NB4 (cell line): Measurements from ENCODE around the gene DNAH9.

Source experiments
- POLR2A ChIP-seq: IDR thresholded peaks from 2 replicates; pipeline ENCODE4 v1.6.1; 2011; ENCODE audit warnings: mild to moderate bottlenecking; ENCODE audit not compliant: insufficient read length; ENCODE audit errors: extremely low read depth
- TF ChIP-seq, protein P1 (sequence below): IDR thresholded peaks from one replicate; pipeline ENCODE4 v1.5.1; 2012; ENCODE audit warnings: low read depth, low read length
- TF ChIP-seq, protein P2 (sequence below): IDR thresholded peaks from 2 replicates; pipeline ENCODE4 v1.6.1; 2011; ENCODE audit warnings: low read depth, low read length

DNA sequence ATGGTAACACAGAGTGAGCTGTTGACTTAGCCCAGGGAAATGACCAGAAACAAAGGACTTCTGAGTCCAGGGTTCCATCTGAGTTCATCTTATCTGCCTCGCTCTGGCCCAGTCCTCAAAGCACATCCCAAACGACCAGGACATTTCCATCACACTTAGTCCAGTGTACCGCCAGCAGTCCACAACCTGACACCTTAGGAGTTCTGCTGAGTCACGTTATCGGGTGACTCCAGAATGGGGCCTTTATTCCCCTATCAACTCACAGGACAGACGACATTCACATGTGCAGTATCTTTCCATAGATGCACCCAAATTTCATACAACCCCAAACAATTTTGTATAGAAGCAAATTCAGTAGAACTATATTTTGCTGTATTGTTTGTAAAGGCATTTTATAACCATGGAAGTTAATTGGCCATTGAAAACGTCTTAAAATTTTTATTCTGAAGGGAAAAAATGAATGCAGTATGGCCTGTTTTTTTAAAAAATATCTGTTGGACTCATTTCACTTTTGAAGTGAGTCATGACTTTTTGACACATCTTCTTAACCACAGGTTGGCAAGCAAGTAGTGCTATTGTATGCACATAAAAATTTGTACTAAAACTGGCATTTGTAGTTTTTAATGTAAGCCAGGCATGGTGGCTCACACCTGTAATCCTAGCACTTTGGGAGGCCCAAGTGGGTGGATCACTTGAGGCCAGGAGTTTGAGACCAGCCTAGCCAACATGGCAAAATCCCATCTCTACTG lies 352.7 kb downstream of the DNAH9 start:
- TF ChIP-seq, protein P1, sequence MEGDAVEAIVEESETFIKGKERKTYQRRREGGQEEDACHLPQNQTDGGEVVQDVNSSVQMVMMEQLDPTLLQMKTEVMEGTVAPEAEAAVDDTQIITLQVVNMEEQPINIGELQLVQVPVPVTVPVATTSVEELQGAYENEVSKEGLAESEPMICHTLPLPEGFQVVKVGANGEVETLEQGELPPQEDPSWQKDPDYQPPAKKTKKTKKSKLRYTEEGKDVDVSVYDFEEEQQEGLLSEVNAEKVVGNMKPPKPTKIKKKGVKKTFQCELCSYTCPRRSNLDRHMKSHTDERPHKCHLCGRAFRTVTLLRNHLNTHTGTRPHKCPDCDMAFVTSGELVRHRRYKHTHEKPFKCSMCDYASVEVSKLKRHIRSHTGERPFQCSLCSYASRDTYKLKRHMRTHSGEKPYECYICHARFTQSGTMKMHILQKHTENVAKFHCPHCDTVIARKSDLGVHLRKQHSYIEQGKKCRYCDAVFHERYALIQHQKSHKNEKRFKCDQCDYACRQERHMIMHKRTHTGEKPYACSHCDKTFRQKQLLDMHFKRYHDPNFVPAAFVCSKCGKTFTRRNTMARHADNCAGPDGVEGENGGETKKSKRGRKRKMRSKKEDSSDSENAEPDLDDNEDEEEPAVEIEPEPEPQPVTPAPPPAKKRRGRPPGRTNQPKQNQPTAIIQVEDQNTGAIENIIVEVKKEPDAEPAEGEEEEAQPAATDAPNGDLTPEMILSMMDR: no peak
- TF ChIP-seq POLR2A: no peak
- TF ChIP-seq, protein P2, sequence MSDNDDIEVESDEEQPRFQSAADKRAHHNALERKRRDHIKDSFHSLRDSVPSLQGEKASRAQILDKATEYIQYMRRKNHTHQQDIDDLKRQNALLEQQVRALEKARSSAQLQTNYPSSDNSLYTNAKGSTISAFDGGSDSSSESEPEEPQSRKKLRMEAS: no peak
